Stomach (tissue), 4 donors: Measurements from ENCODE around the gene AKT1S1.

Source experiments
- CTCF ChIP-seq, 7 experiments: fragments of 450-650 bp in 4 of 7; fragments of 200-600 bp in 3 of 7; sonication (generic) in 3 of 7; IDR thresholded peaks; one replicate each; pipeline ENCODE4 v1.5.1; 2016 to 2019; ENCODE audit warnings: antibody characterized with exemption in 7 of 7, control low read depth in 2 of 7, mild to moderate bottlenecking in 1 of 7
- EP300 ChIP-seq: sonication (generic); formaldehyde crosslinking; IDR thresholded peaks from one replicate; pipeline ENCODE4 v1.6.1; 2017; ENCODE audit warnings: antibody characterized with exemption
- POLR2A ChIP-seq, 4 donors: fragments of 450-650 bp; IDR thresholded peaks; one replicate each; pipeline ENCODE4 v1.6.1; 2016; ENCODE audit warnings: antibody characterized with exemption in 4 of 4, control low read depth in 2 of 4, mild to moderate bottlenecking in 1 of 4, moderate library complexity in 1 of 4

DNA sequence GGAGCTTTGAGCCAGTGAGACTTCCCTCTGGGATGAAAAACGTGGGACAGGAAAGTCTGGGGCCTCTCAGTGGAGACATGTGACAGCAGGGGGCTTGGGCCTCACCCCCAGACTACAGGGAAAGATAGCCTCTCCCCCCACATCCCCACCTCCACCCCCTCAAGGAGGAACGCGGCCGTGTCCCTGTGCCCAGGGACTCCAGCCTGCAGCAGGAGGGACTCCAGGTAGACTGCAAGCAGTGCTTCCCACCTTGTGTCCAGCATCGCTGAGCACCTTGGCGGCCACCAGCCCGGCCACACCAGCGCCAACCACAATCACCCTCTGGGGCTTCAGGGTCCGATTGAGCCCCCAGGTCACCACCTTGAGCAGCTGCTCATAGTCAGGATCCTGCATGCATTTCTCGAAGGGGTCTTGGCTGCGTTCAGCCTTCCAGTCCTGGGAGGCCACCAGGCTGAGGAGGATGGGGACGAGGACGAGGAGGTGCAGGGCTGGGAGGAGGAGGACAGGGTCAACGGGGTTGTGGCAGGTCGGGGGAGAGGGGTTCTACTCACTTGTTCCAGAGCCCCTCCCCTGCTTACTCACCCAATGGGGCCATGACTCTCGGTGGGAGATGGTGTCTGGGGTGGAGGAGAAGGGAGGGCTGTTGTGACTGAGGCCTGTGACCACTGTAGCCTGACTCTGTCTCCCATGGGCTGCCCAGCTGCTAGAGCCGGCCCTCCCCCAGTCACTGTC lies 18.6 kb upstream of the AKT1S1 start:
- no peak for TF ChIP-seq CTCF (IDR thresholded peaks at IDR 0.05)
- no peak for TF ChIP-seq POLR2A (IDR thresholded peaks at IDR 0.05)
- no peak for TF ChIP-seq EP300
